Muscle layer of duodenum (tissue), 2 donors: Measurements from ENCODE around the gene PRSS57.

Experiments used
- H3K27ac ChIP-seq: one replicate; pipeline ENCODE4 v1.7.0; 2013; ENCODE audit warnings: mild to moderate bottlenecking, low read length
- H3K27me3 ChIP-seq: one replicate; pipeline ENCODE4 v1.7.0; 2013; ENCODE audit warnings: low read depth, mild to moderate bottlenecking, control low read depth, low read length
- H3K36me3 ChIP-seq, 2 donors: one replicate each; pipeline ENCODE4 v1.7.0; 2013; ENCODE audit warnings: low read length in 2 of 2, control low read depth in 1 of 2, mild to moderate bottlenecking in 1 of 2; ENCODE audit not compliant: insufficient read depth in 2 of 2, control insufficient read depth in 1 of 2
- H3K4me1 ChIP-seq, 2 donors: one replicate each; pipeline ENCODE4 v1.7.0; 2013; ENCODE audit warnings: low read length in 2 of 2, mild to moderate bottlenecking in 2 of 2, control low read depth in 1 of 2, moderate library complexity in 1 of 2; ENCODE audit not compliant: insufficient read depth in 2 of 2, control insufficient read depth in 1 of 2
- H3K4me3 ChIP-seq, 2 donors: one replicate each; pipeline ENCODE4 v1.7.0; 2013; ENCODE audit warnings: low read length in 2 of 2, low read depth in 1 of 2, mild to moderate bottlenecking in 1 of 2
- H3K9me3 ChIP-seq, 2 donors: one replicate each; pipeline ENCODE4 v1.7.0; 2013; ENCODE audit warnings: low read length in 2 of 2, control low read depth in 1 of 2, mild to moderate bottlenecking in 1 of 2; ENCODE audit not compliant: control insufficient read depth in 1 of 2
- donor health status: healthy.

The PRSS57 gene

GRCh38 chr19:662207-662961 is 32.9 kb downstream of the PRSS57 start:
- no peaks in the 10 kb centered on the region for H3K9me3 ChIP-seq
- peak overlapping the region; percentile 64 to 96 for H3K4me3 ChIP-seq
- H3K27me3 ChIP-seq = no peaks in the 10 kb centered on the region
- peak overlapping the region; percentile 63 for H3K27ac ChIP-seq
- H3K4me1 ChIP-seq = peaks cover 7 to 62% of the 10 kb centered on the region in 2 donors
- H3K36me3 ChIP-seq = peaks cover 0 to 3% of the 10 kb centered on the region in 2 donors

DNA sequence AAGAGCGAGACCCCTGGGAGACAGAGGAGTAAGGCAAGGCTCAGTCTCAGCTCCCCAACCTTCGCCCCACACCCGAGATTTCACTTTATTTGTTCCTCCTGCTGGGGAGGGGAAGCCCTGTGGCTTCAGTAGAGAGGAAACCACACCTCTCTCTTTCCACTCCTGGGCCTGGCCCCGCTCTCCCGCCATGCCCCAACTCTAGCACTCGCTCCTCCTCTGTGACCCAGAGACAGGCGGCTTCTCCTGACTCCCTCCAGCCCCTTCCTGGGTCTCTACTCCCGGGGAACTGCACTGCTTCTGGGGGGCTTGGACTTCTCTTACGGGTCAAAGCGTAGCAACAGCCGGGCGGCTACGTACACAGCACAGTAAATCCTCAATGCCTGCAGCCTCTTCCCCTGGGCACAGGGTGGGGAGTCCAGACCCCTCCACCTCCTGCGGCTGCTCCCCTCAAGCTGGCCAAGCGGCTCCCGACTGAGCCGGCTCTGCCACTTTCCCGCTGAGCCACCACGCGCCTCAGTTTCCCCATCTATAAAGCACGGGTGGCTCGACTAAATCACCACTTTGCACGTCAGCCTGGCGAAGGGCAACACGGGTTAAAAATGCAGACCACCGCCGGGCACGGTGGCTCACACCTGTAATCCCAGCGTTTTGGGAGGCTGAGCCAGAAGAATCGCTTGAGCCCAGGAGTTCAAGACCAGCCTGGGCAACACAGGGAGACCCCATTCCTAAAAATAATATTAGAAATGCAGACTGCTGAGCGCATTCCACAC is 33.6 kb downstream of the PRSS57 start:
- H3K4me3 ChIP-seq = peak overlapping the region; percentile 64 to 96
- H3K36me3 ChIP-seq = peaks cover 0 to 5% of the 10 kb centered on the region in 2 donors
- peaks cover 7 to 65% of the 10 kb centered on the region in 2 donors for H3K4me1 ChIP-seq
- H3K9me3 ChIP-seq = no peaks in the 10 kb centered on the region
- peak overlapping the region; percentile 63 for H3K27ac ChIP-seq
- H3K27me3 ChIP-seq = no peaks in the 10 kb centered on the region

DNA sequence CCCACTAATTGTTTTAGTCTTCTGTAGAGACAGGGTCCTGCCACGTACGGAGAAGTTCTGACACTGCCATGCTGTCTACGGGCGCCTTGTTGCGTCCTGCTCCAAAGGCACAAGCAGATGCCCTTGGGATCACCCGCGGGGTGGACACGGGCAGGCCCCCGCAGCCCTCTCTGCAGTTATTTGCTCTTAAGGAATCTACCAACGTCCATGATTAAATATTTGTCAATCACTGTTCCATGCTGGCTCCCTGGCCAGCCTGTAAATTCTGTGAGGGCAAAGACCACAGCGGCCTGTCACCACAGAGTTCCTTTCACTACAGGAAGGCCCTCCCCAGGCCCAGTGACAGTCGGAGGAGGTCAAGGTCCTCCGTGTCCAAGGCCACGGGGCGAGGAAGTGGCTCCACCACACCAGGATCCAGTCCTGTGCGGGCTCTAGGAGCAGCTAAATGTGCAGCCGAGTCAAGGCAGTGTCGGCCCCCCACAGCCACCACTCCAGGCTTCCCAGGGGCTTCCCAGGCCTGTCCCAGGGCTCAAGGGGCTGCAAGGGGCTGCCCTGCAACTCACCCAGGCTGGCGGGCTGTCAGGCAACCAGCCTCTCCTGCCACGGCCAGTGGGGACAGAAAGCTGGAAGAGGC is 34.3 kb downstream of the PRSS57 start:
- H3K4me1 ChIP-seq = peaks cover 7 to 65% of the 10 kb centered on the region in 2 donors
- peak overlapping the region; percentile 63 for H3K27ac ChIP-seq
- peak overlapping the region; percentile 64 to 96 for H3K4me3 ChIP-seq
- peaks cover 0 to 5% of the 10 kb centered on the region in 2 donors for H3K36me3 ChIP-seq
- no peaks in the 10 kb centered on the region for H3K27me3 ChIP-seq
- no peaks in the 10 kb centered on the region for H3K9me3 ChIP-seq

GRCh38 chr19:658916-659839 is 36.1 kb downstream of the PRSS57 start:
- no peak overlapping the region for H3K27ac ChIP-seq
- H3K4me1 ChIP-seq = peaks cover 3 to 55% of the 10 kb centered on the region in 2 donors
- H3K27me3 ChIP-seq = no peaks in the 10 kb centered on the region
- H3K4me3 ChIP-seq = no peak overlapping the region
- H3K36me3 ChIP-seq = peaks cover 0 to 5% of the 10 kb centered on the region in 2 donors
- no peaks in the 10 kb centered on the region for H3K9me3 ChIP-seq

GRCh38 chr19:658059-658839 is 37.0 kb downstream of the PRSS57 start:
- no peaks in the 10 kb centered on the region for H3K27me3 ChIP-seq
- peaks cover 0 to 10% of the 10 kb centered on the region in 2 donors for H3K36me3 ChIP-seq
- no peaks in the 10 kb centered on the region for H3K9me3 ChIP-seq
- peaks cover 0 to 48% of the 10 kb centered on the region in 2 donors for H3K4me1 ChIP-seq
- H3K4me3 ChIP-seq = no peak overlapping the region
- no peak overlapping the region for H3K27ac ChIP-seq

DNA sequence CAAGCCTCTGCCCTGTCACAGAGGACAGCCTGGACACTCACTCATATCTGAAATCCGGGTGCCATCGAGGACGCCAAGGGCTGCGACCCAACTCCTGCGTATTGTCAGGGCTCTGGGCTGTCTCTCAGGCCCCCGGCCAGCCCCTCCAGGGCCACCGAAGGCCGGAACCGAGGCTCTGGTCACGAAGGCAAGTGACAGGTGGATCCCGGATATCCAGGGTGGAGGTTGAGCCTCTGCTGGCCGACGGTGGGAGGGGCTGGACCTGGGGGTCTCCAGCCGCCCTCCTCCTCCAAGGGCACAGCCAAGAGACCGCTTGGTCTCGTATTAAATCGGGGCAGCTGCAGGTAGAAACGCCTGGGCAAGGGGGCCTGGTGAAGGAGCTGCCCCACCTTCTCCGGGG is 37.6 kb downstream of the PRSS57 start:
- Histone ChIP-seq H3K9me3 (no peaks in the 10 kb centered on the region), H3K4me3 (no peak overlapping the region), H3K27me3 (no peaks in the 10 kb centered on the region), H3K4me1 (peaks cover 0 to 48% of the 10 kb centered on the region in 2 donors), H3K36me3 (peaks cover 0 to 17% of the 10 kb centered on the region in 2 donors), H3K27ac (no peak overlapping the region)

DNA sequence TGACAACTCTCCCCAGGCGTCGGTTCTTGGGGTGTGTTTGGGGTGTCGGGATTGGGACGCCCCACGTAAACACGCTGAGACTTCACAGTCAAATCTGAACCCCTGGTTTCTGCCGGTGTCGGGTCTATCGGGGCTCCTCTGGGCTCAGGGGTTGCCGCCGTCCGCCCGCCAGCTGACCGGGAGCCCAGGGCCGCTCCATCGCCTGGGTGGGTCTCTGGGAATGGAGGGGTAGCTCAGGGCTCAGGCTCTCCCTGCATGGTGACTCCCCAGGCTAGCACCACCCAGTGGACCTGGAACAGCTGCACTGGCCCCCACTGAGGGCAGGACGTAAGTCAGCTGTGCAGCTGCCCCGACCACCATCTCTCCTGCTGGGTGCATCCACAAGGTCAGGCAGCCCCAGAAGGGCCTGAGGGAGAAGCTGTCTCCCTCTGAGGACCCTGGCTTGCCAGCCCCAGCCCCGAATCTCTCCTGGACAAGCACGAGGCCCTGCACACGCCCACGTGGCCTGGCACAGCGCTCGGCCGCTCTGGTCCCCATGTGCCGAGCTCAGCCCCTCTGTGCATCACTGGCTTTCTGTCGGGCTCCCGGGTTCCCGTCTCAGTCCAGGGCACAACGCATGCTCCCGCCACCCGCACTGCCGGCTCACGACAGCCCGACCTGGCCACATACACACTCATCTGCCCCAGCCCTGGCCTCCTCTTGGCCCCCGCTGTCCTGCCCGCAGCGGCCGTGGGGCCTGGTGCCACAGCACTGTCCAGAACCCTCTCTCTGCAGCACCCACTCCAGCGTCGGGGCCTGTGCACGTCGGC is 38.3 kb downstream of the PRSS57 start:
- Histone ChIP-seq H3K36me3 (peaks cover 0 to 21% of the 10 kb centered on the region in 2 donors), H3K27ac (no peak overlapping the region), H3K4me1 (peaks cover 0 to 45% of the 10 kb centered on the region in 2 donors)

DNA sequence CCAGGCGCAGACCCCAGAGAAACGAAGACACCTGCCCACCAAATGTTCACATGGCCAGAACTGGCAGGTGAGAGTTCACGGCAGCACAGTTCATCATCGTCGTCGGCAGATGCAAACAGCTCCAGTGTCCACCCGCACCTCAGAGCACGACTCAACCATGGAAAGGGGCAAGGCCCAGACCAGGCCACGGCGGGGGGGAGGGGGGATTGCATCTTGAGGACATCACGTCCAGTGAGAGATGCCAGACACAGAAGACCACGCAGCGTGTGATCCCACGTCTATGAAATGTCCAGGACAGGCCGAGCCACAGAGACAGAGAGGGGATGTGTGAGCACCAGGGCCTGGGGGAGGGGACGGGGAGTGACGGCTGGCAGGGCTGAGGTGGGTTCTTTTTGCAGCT is 39.6 kb downstream of the PRSS57 start:
- H3K4me1 ChIP-seq = peaks cover 0 to 33% of the 10 kb centered on the region in 2 donors
- H3K4me3 ChIP-seq = no peak overlapping the region
- peaks cover 0 to 34% of the 10 kb centered on the region in 2 donors for H3K36me3 ChIP-seq
- no peaks in the 10 kb centered on the region for H3K27me3 ChIP-seq
- H3K9me3 ChIP-seq = no peaks in the 10 kb centered on the region
- no peak overlapping the region for H3K27ac ChIP-seq

More for the DNA sequence above, 38.3 kb downstream of the PRSS57 start:
- no peaks in the 10 kb centered on the region for H3K9me3 ChIP-seq
- no peak overlapping the region for H3K4me3 ChIP-seq
- no peaks in the 10 kb centered on the region for H3K27me3 ChIP-seq

DNA sequence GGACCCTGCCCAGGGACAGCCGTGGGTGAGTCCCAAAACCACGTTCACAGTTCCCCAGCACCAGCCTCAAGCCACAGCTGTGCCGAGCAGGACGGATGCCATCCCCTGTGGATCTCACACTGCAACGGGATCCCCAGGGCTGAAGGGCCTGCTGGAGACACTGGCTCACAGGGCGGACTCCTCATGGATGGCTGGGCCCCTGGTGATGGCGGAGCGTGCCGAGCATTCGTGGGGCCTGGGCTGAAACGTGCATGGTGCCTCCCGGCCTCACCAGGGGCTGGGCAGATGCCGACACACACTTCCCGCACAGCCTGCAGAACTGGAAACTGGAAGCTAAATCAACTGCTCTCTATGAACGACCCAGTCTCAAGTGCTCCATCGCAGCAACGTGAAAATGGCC is 41.8 kb downstream of the PRSS57 start:
- H3K36me3 ChIP-seq = peaks cover 0 to 49% of the 10 kb centered on the region in 2 donors
- H3K4me1 ChIP-seq = peaks cover 0 to 12% of the 10 kb centered on the region in 2 donors
- H3K4me3 ChIP-seq = no peak overlapping the region

More for the DNA sequence above, 41.8 kb downstream of the PRSS57 start:
- Histone ChIP-seq H3K9me3 (no peaks in the 10 kb centered on the region), H3K27ac (no peak overlapping the region), H3K27me3 (no peaks in the 10 kb centered on the region)
